ENCODE results near the gene ARID2.

ARID2 gene

GRCh38 chr12:45762185-45763110, 32.9 kb downstream of the ARID2 start:
- peak; percentile 70 for DNase-seq (ENCODE audit: low read depth)

GRCh38 chr12:45763381-45763780, 33.9 kb downstream of the ARID2 start:
- no peak for DNase-seq (ENCODE audit: low read depth)

- DNase-seq (ENCODE audit: low read depth), result no peak
Observed at GRCh38 chr12:45768194-45768593, 38.7 kb downstream of the ARID2 start.

- DNase-seq (ENCODE audit: low read depth), result no peak
Observed at GRCh38 chr12:45773747-45774146, 44.2 kb downstream of the ARID2 start.

- DNase-seq (ENCODE audit: low read depth), result no peak
Observed at GRCh38 chr12:45774508-45775162, 45.1 kb downstream of the ARID2 start.

- DNase-seq (ENCODE audit: low read depth), result no peak
Observed at GRCh38 chr12:45775465-45775864, 46.0 kb downstream of the ARID2 start.

- DNase-seq (ENCODE audit: low read depth), result no peak
Observed at GRCh38 chr12:45775964-45776363, 46.5 kb downstream of the ARID2 start.

GRCh38 chr12:45779936-45780335, 50.4 kb downstream of the ARID2 start:
- DNase-seq (ENCODE audit: low read depth), result no peak

- no peak for DNase-seq (ENCODE audit: low read depth)
Observed at GRCh38 chr12:45781080-45781479, 51.6 kb downstream of the ARID2 start.

- no peak for DNase-seq (ENCODE audit: low read depth)
Observed at GRCh38 chr12:45785315-45785714, 55.8 kb downstream of the ARID2 start.

GRCh38 chr12:45789025-45789424, 59.5 kb downstream of the ARID2 start:
- DNase-seq (ENCODE audit: low read depth), result peak; percentile 35

- DNase-seq (ENCODE audit: low read depth), result no peak
Observed at GRCh38 chr12:45794422-45794821, 64.9 kb downstream of the ARID2 start.

GRCh38 chr12:45801625-45802024, 72.1 kb downstream of the ARID2 start:
- no peak for DNase-seq (ENCODE audit: low read depth)

- DNase-seq (ENCODE audit: low read depth), result no peak
Observed at GRCh38 chr12:45803111-45803510, 73.6 kb downstream of the ARID2 start.

GRCh38 chr12:45816652-45817051, 87.1 kb downstream of the ARID2 start:
- no peak for DNase-seq (ENCODE audit: low read depth)

GRCh38 chr12:45827974-45828373, 98.5 kb downstream of the ARID2 start:
- no peak for DNase-seq (ENCODE audit: low read depth)

GRCh38 chr12:45828402-45828801, 98.9 kb downstream of the ARID2 start:
- DNase-seq (ENCODE audit: low read depth), result no peak

GRCh38 chr12:45831590-45831989, 102.1 kb downstream of the ARID2 start:
- no peak for DNase-seq (ENCODE audit: low read depth)

- DNase-seq (ENCODE audit: low read depth), result no peak
Observed at GRCh38 chr12:45833401-45833800, 103.9 kb downstream of the ARID2 start.

- DNase-seq (ENCODE audit: low read depth), result no peak
Observed at GRCh38 chr12:45834809-45835208, 105.3 kb downstream of the ARID2 start.

GRCh38 chr12:45839917-45840316, 110.4 kb downstream of the ARID2 start:
- no peak for DNase-seq (ENCODE audit: low read depth)

GRCh38 chr12:45849289-45849688, 119.8 kb downstream of the ARID2 start:
- DNase-seq (ENCODE audit: low read depth), result no peak

- DNase-seq (ENCODE audit: low read depth), result no peak
Observed at GRCh38 chr12:45850302-45850701, 120.8 kb downstream of the ARID2 start.

Data from iris pigment epithelial cell (primary cell).